Thoracic aorta (tissue), 2 donors: ENCODE measurements around the gene RNF141. TPM values are rescaled to one million over a fixed set of nuclear protein-coding genes. Genes with fewer than 3 reads are reported as not detected.

Source experiments
- ATAC-seq: fragments of 150-250 bp; one replicate; pipeline ENCODE4 v1.8.0; 2017; ENCODE audit warnings: low read depth; ENCODE audit not compliant: insufficient number of reproducible peaks, low FRiP score
- DNase-seq: peaks from one replicate; pipeline ENCODE4 v3.0.0-alpha.2; 2020; ENCODE audit warnings: low spot score
- H3K27ac ChIP-seq, 2 donors: fragments of 200-600 bp; sonication (generic); 1 replicate in 1 of 2; 2 replicates in 1 of 2; pipeline ENCODE4 v1.5.1; 2016; ENCODE audit warnings: mild to moderate bottlenecking in 2 of 2, moderate library complexity in 2 of 2
- H3K27me3 ChIP-seq: fragments of 200-600 bp; sonication (generic); replicated peaks from 2 replicates; pipeline ENCODE4 v1.6.0; 2016; ENCODE audit warnings: mild to moderate bottlenecking; ENCODE audit not compliant: insufficient read depth
- H3K36me3 ChIP-seq: fragments of 200-600 bp; sonication (generic); one replicate; pipeline ENCODE4 v1.5.1; 2016
- H3K4me1 ChIP-seq, 2 donors: fragments of 200-600 bp; sonication (generic); 1 replicate in 1 of 2; 2 replicates in 1 of 2; pipeline versions ENCODE4 v1.5.1 to v1.6.0; 2016; ENCODE audit warnings: low read depth in 2 of 2, mild to moderate bottlenecking in 1 of 2; ENCODE audit not compliant: control insufficient read depth in 1 of 2
- H3K4me3 ChIP-seq: fragments of 200-600 bp; sonication (generic); 2 replicates; pipeline ENCODE4 v1.5.1; 2016; ENCODE audit warnings: mild to moderate bottlenecking
- H3K9me3 ChIP-seq: fragments of 200-600 bp; sonication (generic); 2 replicates; pipeline ENCODE4 v1.5.1; 2016
- total RNA-seq, 2 donors: library from RNA; depleted of rRNA; stranded (reverse); fragments of >200 nt; gene quantifications; one replicate each; pipeline versions ENCODE4 v1.1.0 to v1.2.3, GENCODE V29; 2016
- TF ChIP-seq, protein P1 (sequence below): fragments of 200-600 bp; sonication (generic); IDR thresholded peaks from one replicate; pipeline ENCODE4 v1.5.1; 2019; ENCODE audit warnings: antibody characterized with exemption

Gene RNF141
- total RNA-seq, 2 donors from 2014 or later = 37.3 to 47.2 TPM

DNA sequence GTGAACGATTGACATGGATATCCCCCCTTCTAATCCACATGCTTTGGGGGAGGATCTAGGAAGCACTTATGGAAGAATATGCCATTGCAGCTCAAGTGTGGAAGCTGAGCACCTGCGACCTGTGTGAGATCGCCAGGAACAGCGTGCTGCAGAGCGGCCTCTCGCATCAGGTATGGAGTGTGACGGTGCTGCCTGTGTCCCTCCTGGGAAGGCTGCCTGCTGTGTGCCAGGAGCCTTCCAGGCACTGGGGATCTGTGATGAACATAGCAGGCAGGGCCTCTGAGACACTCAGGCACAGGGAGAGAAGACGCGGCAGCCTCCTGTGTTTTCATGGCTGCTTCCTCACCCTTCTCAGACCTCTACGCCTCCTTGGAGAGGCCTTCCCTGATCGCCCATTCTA, 36.5 kb downstream of the RNF141 start:
- TF ChIP-seq, protein P1, sequence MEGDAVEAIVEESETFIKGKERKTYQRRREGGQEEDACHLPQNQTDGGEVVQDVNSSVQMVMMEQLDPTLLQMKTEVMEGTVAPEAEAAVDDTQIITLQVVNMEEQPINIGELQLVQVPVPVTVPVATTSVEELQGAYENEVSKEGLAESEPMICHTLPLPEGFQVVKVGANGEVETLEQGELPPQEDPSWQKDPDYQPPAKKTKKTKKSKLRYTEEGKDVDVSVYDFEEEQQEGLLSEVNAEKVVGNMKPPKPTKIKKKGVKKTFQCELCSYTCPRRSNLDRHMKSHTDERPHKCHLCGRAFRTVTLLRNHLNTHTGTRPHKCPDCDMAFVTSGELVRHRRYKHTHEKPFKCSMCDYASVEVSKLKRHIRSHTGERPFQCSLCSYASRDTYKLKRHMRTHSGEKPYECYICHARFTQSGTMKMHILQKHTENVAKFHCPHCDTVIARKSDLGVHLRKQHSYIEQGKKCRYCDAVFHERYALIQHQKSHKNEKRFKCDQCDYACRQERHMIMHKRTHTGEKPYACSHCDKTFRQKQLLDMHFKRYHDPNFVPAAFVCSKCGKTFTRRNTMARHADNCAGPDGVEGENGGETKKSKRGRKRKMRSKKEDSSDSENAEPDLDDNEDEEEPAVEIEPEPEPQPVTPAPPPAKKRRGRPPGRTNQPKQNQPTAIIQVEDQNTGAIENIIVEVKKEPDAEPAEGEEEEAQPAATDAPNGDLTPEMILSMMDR = no peak
- no peak overlapping the region for H3K27ac ChIP-seq
- no peaks in the 10 kb centered on the region for H3K9me3 ChIP-seq
- DNase-seq = no peak
- no peak for ATAC-seq
- no peak overlapping the region for H3K4me3 ChIP-seq
- H3K36me3 ChIP-seq = peaks cover 3% of the 10 kb centered on the region
- H3K27me3 ChIP-seq = no peaks in the 10 kb centered on the region
- H3K4me1 ChIP-seq = peaks cover 2 to 5% of the 10 kb centered on the region in 2 donors

DNA sequence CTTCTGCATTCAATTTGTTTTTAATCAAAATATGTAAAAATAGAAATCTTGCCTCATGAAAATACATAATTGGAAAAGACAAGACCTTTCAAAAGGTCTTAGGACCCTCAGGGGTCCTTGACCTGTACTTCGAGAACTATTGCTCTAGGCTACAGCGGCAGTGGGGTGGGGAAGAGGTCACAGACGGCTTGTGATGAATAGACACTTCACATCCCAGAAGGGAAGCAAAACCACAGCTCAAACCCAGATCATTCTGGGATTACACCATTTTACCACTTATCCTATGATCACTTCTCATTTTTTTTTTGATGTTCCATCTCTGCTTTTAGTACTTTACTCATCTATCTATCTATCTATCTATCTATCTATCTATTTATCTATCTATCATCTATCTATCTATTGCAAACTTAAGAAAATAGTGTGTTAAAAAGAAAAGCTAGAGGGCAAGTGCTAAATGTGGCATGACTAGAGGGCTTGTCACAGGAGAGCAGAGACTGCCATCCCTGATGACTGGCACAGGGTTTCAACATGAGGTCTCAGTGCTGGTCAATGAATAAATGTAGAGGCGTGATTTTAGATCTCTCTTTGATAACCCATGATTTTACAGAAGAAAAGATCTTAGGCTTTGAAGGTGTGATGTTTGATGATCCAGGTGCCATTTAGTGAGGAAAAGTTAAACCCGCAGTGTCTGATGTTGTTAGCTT, 37.1 kb downstream of the RNF141 start:
- TF ChIP-seq, protein P1 = no peak
- Histone ChIP-seq H3K27me3 (no peaks in the 10 kb centered on the region), H3K27ac (no peak overlapping the region), H3K4me3 (no peak overlapping the region), H3K36me3 (peaks cover 3% of the 10 kb centered on the region), H3K9me3 (no peaks in the 10 kb centered on the region), H3K4me1 (peaks cover 2 to 5% of the 10 kb centered on the region in 2 donors)
- ATAC-seq (no peak), DNase-seq (no peak)

DNA sequence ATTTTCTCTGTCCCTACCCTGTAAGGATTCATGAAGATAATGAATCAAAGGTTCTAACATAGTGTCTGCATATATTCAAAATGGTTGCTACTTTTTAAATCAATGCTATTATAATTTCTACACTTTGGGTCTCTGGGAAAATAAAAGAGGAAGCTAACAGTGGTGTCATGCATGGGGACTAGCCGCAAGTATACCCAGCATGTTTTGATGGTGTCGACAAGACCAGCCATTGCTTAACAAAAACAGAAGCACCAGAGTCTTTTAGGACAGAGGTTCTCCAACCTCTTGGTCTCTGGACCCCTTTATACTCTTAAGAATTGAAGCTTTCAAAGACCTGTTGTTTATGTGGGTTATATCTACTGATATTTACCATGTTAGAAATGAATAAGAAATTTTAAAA, 37.8 kb downstream of the RNF141 start:
- Histone ChIP-seq H3K36me3 (peaks cover 3% of the 10 kb centered on the region), H3K9me3 (no peaks in the 10 kb centered on the region), H3K4me1 (peaks cover 2 to 5% of the 10 kb centered on the region in 2 donors), H3K27ac (no peak overlapping the region), H3K4me3 (no peak overlapping the region), H3K27me3 (no peaks in the 10 kb centered on the region)
- TF ChIP-seq, protein P1 = no peak
- DNase-seq (no peak), ATAC-seq (no peak)

DNA sequence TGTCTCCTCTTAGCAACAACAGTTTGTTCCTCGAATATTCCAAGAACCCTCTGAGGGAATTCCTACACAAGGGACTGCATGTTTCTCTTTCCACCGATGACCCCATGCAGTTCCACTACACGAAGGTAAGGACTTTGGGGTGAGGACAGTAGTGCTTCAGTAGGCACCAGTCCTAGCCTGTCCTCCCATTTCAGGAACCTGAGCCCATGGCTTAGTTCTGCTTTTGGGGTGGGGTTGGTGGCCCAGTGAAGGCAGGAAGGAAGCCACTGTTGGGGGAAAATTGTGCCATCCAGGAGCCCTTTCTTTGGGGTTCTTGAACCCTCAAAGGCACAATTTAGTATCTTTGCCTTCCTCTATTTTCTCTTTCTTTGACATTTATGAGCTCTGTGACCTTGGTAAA, 38.2 kb downstream of the RNF141 start:
- H3K36me3 ChIP-seq = peaks cover 3% of the 10 kb centered on the region
- peak overlapping the region in 1 of 2 donors; percentile 9 for H3K27ac ChIP-seq
- TF ChIP-seq, protein P1 = no peak
- no peak overlapping the region for H3K4me3 ChIP-seq
- ATAC-seq (no peak), DNase-seq (no peak)
- peaks cover 2 to 5% of the 10 kb centered on the region in 2 donors for H3K4me1 ChIP-seq
- no peaks in the 10 kb centered on the region for H3K27me3 ChIP-seq
- H3K9me3 ChIP-seq = no peaks in the 10 kb centered on the region

DNA sequence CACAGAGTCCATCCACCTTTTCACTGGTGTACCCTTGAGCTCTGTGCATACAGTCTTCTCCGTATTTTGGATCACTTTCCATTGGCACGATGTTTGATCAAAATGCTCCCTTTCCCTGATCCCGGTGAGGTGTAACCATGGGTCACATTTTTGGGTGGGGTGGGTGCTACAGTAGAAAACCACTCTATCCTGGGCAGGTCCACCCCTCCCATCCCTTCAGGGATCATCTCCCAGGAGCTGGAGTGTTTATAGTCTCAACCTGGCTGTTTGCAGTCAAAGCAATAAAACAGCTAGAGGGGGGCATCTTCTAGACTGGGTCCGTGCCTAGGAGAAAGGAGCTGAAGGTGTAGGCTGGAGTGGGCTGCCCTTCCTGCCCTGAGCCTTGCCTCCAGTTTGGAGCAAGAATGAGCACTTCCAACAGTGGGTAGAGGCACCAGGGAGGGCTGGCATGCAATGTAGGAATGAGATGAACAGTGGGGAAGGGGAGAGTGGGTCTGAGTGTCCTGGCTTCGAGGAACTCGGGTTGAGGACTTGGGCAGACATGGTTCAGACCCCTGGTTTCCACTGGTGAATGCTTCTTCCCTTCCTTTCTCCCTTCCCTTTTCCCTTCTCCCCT, 38.8 kb downstream of the RNF141 start:
- Histone ChIP-seq H3K9me3 (no peaks in the 10 kb centered on the region), H3K27ac (peak overlapping the region in 1 of 2 donors; percentile 9), H3K36me3 (peaks cover 3% of the 10 kb centered on the region), H3K27me3 (no peaks in the 10 kb centered on the region), H3K4me3 (no peak overlapping the region), H3K4me1 (peaks cover 2 to 5% of the 10 kb centered on the region in 2 donors)
- TF ChIP-seq, protein P1 = no peak
- DNase-seq (no peak), ATAC-seq (no peak)
